ENCODE data around the gene LPP. TPM values are rescaled to one million over a fixed set of nuclear protein-coding genes. Genes with fewer than 3 reads are reported as not detected.

LPP gene
- total and polyA plus RNA-seq, 2 of the 13 experiments (the other 11 are each of a cell fraction or from before 2014, with no cell fraction given) = 19.2 to 29.9 TPM

DNA sequence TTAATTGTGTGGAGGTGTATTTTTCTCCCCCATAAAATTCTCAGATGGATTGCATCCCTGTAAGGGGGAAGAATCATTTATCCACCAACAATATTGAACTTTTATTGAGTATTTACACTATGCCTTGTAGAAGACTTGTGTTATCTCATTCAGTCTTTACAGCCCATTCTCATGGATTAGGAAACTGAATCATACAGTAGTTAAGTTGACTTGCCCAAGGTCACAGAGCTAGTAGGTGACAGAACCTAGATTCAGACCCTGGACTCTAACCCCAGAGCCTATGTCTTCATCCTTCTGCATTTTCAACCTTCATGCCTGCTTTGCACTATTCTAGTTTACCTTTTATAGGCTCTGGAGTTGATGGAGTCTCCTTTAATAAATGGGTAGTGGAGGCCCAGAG is 226.8 kb downstream of the LPP start:
- Histone ChIP-seq H3K79me2 (ENCODE audit: insufficient read depth, low read length) (peaks cover 24% of the 10 kb centered on the region), H3K4me3 (replicated peaks in 1 of 3; ENCODE audit: insufficient read depth in 1 of 3, low read depth in 2 of 3, low read length in 3 of 3) (no peak overlapping the region), H3K4me2 (ENCODE audit: low read depth, low read length) (no peak overlapping the region), H3K27ac (ENCODE audit: extremely low read length, insufficient read depth, low read length) (no peak overlapping the region), H3K4me1 (ENCODE audit: insufficient read depth, low read length) (peaks cover 46% of the 10 kb centered on the region), H4K20me1 (ENCODE audit: insufficient read depth, low read length) (no peaks in the 10 kb centered on the region), H3K9ac (ENCODE audit: insufficient read depth, low read depth, low read length) (no peak overlapping the region), H3K9me3 (ENCODE audit: low read length) (no peaks in the 10 kb centered on the region), H3K27me3 (ENCODE audit: control insufficient read depth in 1 of 2, insufficient read depth in 2 of 2, low read length in 2 of 2) (no peaks in the 10 kb centered on the region), H3K36me3 (replicated peaks in 1 of 2; ENCODE audit: control insufficient read depth in 1 of 2, insufficient read depth in 2 of 2, low read length in 2 of 2) (no peaks in the 10 kb centered on the region), H2AFZ (ENCODE audit: low read length) (no peak overlapping the region)
- intact Hi-C loops (cut with micrococcal nuclease; ENCODE audit: unreplicated experiment) = no loop called here
- BruUV-seq (replicated peaks) = no TSS peak
- peak; percentile 21 for DNase-seq (ENCODE audit: low spot score)
- no peak for FAIRE-seq
- in situ Hi-C loops (cut with HindIII; ENCODE audit: extremely low pct_ligation_motif_present, low pct_unique_long_range_greater_than_20kb) = no loop called here
- peak; percentile 31; the same call in 1 of the 3 replicates for ATAC-seq
- CTCF ChIA-PET (ENCODE audit: low intra/inter-chr PET ratio, low total read pairs) = no interaction called here
- POLR2A ChIA-PET = interaction anchor here (1.2 to 1.4 kb wide), 2 partner anchors 29 to 86 kb away, joined by 3 to 5 read pairs; no protein-coding TSS in a partner anchor
- no peak for TF ChIP-seq SP2 (CRISPR knock-in tag; IDR thresholded peaks at IDR 0.05)
- TF ChIP-seq, protein P1, sequence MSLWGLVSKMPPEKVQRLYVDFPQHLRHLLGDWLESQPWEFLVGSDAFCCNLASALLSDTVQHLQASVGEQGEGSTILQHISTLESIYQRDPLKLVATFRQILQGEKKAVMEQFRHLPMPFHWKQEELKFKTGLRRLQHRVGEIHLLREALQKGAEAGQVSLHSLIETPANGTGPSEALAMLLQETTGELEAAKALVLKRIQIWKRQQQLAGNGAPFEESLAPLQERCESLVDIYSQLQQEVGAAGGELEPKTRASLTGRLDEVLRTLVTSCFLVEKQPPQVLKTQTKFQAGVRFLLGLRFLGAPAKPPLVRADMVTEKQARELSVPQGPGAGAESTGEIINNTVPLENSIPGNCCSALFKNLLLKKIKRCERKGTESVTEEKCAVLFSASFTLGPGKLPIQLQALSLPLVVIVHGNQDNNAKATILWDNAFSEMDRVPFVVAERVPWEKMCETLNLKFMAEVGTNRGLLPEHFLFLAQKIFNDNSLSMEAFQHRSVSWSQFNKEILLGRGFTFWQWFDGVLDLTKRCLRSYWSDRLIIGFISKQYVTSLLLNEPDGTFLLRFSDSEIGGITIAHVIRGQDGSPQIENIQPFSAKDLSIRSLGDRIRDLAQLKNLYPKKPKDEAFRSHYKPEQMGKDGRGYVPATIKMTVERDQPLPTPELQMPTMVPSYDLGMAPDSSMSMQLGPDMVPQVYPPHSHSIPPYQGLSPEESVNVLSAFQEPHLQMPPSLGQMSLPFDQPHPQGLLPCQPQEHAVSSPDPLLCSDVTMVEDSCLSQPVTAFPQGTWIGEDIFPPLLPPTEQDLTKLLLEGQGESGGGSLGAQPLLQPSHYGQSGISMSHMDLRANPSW (CRISPR knock-in tag; IDR thresholded peaks at IDR 0.05; ENCODE audit: borderline replicate concordance) = no peak
- TF ChIP-seq ZNF550 (CRISPR knock-in tag; IDR thresholded peaks at IDR 0.05; ENCODE audit: borderline replicate concordance) = no peak
- no peak for TF ChIP-seq ZNF234 (CRISPR knock-in tag; conservative IDR thresholded peaks at IDR 0.05)
- TF ChIP-seq ZMYM4 (CRISPR knock-in tag; IDR thresholded peaks at IDR 0.05) = peak; percentile 10; the same call in 1 of the 2 replicates
- no peak for TF ChIP-seq SIN3B (IDR thresholded peaks at IDR 0.05; ENCODE audit: low read length)
- TF ChIP-seq, protein P2, sequence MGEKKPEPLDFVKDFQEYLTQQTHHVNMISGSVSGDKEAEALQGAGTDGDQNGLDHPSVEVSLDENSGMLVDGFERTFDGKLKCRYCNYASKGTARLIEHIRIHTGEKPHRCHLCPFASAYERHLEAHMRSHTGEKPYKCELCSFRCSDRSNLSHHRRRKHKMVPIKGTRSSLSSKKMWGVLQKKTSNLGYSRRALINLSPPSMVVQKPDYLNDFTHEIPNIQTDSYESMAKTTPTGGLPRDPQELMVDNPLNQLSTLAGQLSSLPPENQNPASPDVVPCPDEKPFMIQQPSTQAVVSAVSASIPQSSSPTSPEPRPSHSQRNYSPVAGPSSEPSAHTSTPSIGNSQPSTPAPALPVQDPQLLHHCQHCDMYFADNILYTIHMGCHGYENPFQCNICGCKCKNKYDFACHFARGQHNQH (CRISPR knock-in tag; IDR thresholded peaks at IDR 0.05) = no peak
- TF ChIP-seq ZNF235 (CRISPR knock-in tag; IDR thresholded peaks at IDR 0.05; ENCODE audit: borderline replicate concordance) = no peak
- no peak for TF ChIP-seq U2AF2 (IDR thresholded peaks at IDR 0.05; ENCODE audit: low read depth, low read length)
- TF ChIP-seq NCOR1 (IDR thresholded peaks at IDR 0.05; ENCODE audit: borderline replicate concordance, low read length) = no peak
- TF ChIP-seq, protein P3, sequence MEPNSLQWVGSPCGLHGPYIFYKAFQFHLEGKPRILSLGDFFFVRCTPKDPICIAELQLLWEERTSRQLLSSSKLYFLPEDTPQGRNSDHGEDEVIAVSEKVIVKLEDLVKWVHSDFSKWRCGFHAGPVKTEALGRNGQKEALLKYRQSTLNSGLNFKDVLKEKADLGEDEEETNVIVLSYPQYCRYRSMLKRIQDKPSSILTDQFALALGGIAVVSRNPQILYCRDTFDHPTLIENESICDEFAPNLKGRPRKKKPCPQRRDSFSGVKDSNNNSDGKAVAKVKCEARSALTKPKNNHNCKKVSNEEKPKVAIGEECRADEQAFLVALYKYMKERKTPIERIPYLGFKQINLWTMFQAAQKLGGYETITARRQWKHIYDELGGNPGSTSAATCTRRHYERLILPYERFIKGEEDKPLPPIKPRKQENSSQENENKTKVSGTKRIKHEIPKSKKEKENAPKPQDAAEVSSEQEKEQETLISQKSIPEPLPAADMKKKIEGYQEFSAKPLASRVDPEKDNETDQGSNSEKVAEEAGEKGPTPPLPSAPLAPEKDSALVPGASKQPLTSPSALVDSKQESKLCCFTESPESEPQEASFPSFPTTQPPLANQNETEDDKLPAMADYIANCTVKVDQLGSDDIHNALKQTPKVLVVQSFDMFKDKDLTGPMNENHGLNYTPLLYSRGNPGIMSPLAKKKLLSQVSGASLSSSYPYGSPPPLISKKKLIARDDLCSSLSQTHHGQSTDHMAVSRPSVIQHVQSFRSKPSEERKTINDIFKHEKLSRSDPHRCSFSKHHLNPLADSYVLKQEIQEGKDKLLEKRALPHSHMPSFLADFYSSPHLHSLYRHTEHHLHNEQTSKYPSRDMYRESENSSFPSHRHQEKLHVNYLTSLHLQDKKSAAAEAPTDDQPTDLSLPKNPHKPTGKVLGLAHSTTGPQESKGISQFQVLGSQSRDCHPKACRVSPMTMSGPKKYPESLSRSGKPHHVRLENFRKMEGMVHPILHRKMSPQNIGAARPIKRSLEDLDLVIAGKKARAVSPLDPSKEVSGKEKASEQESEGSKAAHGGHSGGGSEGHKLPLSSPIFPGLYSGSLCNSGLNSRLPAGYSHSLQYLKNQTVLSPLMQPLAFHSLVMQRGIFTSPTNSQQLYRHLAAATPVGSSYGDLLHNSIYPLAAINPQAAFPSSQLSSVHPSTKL (CRISPR knock-in tag; IDR thresholded peaks at IDR 0.05) = 0 out of 2 replicates have a peak, but pooled peaks have one; percentile 27
- TF ChIP-seq, protein P4, sequence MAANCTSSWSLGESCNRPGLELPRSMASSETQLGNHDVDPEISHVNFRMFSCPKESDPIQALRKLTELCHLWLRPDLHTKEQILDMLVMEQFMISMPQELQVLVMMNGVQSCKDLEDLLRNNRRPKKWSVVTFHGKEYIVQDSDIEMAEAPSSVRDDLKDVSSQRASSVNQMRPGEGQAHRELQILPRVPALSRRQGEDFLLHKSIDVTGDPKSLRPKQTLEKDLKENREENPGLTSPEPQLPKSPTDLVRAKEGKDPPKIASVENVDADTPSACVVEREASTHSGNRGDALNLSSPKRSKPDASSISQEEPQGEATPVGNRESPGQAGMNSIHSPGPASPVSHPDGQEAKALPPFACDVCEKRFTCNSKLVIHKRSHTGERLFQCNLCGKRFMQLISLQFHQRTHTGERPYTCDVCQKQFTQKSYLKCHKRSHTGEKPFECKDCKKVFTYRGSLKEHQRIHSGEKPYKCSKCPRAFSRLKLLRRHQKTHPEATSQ (CRISPR knock-in tag; IDR thresholded peaks at IDR 0.05; ENCODE audit: borderline replicate concordance) = no peak
- no peak for TF ChIP-seq ZFP41 (CRISPR knock-in tag; IDR thresholded peaks at IDR 0.05; ENCODE audit: borderline replicate concordance)
- peak; percentile 53 for TF ChIP-seq HNF4A (CRISPR knock-in tag; IDR thresholded peaks at IDR 0.05)
- peak; percentile 58 for TF ChIP-seq ZNF629 (CRISPR knock-in tag; conservative IDR thresholded peaks at IDR 0.05)
- TF ChIP-seq ZNF143 (CRISPR knock-in tag; IDR thresholded peaks at IDR 0.05) = no peak
